Measurements from ENCODE around the gene CERKL. TPM values are rescaled to one million over a fixed set of nuclear protein-coding genes. Genes with fewer than 3 reads are reported as not detected.

CERKL gene
- total RNA-seq, 1 donor = under 0.01 TPM

DNA sequence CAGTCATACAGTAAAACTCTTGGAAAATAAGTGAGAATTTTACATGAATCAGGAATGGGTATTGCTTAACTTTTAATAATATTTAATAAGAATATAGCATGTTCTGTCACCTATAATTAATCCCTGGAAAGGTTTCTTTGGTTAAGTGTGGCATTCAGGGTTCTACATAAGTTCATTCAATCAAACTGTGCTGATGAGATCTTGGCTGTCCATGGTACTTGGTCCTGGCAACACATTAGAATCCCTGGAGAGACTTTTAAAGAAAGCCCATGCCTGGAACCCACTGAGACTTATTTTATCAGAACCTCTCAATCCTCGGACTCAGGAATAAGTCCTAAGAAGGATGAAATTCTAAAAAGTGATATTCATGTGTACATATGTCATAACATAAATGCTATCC lies 60.3 kb downstream of the CERKL start:
- no peak for DNase-seq (ENCODE audit: low read depth)
- H3K4me3 ChIP-seq (ENCODE audit: low read depth, low read length) = no peak overlapping the region
- TF ChIP-seq, protein P1, sequence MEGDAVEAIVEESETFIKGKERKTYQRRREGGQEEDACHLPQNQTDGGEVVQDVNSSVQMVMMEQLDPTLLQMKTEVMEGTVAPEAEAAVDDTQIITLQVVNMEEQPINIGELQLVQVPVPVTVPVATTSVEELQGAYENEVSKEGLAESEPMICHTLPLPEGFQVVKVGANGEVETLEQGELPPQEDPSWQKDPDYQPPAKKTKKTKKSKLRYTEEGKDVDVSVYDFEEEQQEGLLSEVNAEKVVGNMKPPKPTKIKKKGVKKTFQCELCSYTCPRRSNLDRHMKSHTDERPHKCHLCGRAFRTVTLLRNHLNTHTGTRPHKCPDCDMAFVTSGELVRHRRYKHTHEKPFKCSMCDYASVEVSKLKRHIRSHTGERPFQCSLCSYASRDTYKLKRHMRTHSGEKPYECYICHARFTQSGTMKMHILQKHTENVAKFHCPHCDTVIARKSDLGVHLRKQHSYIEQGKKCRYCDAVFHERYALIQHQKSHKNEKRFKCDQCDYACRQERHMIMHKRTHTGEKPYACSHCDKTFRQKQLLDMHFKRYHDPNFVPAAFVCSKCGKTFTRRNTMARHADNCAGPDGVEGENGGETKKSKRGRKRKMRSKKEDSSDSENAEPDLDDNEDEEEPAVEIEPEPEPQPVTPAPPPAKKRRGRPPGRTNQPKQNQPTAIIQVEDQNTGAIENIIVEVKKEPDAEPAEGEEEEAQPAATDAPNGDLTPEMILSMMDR (IDR thresholded peaks at IDR 0.05; ENCODE audit: insufficient read depth, low read depth, low read length) = no peak

DNA sequence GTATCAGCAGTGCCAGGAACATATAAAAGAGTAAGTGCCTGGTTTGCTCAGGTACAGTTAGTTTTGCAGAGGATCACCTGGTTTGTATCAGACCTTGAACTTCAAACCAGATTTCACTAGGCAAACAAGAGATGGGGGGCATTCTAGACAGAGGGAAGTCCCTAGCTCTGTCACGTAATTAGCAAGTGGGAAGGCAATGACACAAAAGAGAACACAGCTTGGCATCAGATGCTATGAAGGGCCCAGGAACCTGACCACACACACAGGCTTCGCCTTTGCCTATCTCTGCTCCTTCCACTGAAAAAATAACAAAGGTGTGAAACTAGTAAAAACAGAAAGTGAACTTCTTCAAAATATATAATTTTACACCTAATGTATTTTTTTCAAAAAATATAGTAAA lies 62.6 kb downstream of the CERKL start:
- H3K4me3 ChIP-seq (ENCODE audit: low read depth, low read length) = no peak overlapping the region
- no peak for DNase-seq (ENCODE audit: low read depth)
- TF ChIP-seq, protein P1 (IDR thresholded peaks at IDR 0.05; ENCODE audit: insufficient read depth, low read depth, low read length) = no peak

DNA sequence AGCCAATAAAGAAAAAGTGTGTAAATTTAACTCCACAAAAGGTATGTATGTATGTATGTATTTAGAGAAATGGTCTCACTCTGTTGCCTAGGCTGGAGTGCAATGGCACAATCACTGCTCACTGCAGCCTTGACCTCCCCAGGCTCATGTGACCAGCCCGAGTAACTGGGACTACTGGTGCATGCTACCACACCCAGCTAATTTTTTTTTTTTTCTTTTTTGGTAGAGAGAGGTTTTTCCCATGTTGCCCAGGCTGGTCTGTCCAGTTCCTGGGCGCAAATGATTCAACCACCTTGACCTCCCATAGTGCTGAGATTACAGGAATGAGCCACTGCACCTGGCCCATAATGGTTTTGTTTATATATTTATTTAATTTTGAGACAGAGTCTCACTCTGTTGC lies 67.1 kb downstream of the CERKL start:
- TF ChIP-seq, protein P1 (IDR thresholded peaks at IDR 0.05; ENCODE audit: insufficient read depth, low read depth, low read length) = no peak
- no peak overlapping the region for H3K4me3 ChIP-seq (ENCODE audit: low read depth, low read length)

DNA sequence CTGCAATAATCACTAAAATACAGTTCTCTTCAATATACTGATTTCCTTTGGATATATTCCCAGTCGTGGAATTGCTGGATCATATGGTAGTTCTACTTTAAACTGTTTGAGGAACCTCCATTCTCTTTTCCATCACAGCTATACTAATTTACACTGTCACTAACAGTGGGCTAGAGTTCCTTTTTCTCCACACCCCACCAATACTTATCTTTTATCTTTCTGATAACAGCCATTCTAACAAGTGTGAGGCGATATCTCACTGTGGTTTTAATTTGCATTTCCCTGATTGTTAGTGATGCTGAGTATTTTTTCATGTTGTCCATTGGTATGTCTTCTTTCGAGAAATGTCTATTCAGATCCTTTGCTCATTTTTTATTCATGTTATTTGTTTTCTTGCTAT lies 68.4 kb downstream of the CERKL start:
- DNase-seq (ENCODE audit: low read depth) = no peak
- no peak overlapping the region for H3K4me3 ChIP-seq (ENCODE audit: low read depth, low read length)
- TF ChIP-seq, protein P1 (IDR thresholded peaks at IDR 0.05; ENCODE audit: insufficient read depth, low read depth, low read length) = no peak

More for the DNA sequence above, 67.1 kb downstream of the CERKL start:
- DNase-seq (ENCODE audit: low read depth) = no peak

DNA sequence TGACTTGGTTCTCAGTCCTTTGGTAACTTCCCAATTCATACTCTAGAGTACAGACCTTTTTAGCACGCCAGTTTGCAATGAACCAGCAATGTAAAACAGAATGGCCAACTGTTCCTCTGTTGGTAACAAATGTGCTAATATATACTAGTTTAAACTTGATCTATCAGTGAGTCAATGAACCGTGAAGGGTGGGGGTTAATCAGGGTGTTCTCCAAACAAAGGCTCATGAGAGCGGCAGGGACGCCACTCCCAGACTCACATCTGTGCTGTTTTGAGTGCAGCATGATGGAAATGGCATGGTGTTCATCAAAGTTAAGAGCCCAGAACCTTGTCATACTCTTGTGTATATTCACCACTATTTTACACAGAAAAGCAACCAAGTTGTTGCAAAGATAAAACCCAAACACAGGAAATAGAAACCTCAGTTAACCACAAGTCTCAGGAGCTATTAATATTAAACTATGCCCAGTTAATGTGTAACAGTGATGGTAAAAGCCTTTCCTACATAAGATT lies 70.3 kb downstream of the CERKL start:
- DNase-seq (ENCODE audit: low read depth) = no peak
- H3K4me3 ChIP-seq (ENCODE audit: low read depth, low read length) = no peak overlapping the region
- TF ChIP-seq, protein P1 (IDR thresholded peaks at IDR 0.05; ENCODE audit: insufficient read depth, low read depth, low read length) = no peak

DNA sequence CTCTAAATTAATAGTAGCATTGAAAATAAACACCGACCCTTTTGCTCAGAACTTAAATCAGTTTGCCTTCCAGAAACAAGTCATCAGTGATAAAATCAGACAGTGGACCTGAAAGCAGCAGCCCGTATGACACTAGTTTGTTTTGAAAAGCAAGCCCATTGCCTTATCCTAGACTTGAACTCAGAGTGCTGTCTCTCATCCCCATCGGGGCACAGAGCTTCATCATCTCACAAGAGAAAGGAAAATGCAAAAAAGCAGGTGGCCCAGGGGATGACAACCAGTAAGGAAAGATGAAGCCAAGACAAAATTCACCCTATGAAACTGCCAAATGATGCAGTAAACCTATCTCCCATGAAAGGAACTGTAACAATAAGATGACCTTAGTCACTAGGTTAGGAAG lies 71.2 kb downstream of the CERKL start:
- DNase-seq (ENCODE audit: low read depth) = no peak
- H3K4me3 ChIP-seq (ENCODE audit: low read depth, low read length) = no peak overlapping the region
- TF ChIP-seq, protein P1 (IDR thresholded peaks at IDR 0.05; ENCODE audit: insufficient read depth, low read depth, low read length) = no peak

DNA sequence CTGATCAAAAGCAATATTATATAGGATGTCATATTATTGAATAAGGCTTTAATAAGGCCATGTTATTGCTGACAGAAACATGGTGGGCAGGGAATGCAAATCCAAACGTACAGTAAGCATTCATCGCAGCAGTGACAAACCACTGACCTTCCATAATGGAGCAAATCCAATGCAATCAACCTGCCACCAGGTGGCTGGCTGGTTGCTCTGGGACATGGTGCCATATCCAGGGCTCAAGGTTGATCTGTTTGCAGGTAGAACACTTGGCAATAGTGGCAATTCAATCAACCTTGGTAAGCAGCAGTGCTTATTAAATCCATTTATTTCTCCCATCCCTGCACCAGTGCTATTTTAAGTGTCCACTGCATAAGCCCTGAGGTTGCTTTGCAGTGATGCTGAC lies 75.4 kb downstream of the CERKL start:
- TF ChIP-seq, protein P1 (IDR thresholded peaks at IDR 0.05; ENCODE audit: insufficient read depth, low read depth, low read length) = peak; percentile 12
- DNase-seq (ENCODE audit: low read depth) = no peak
- no peak overlapping the region for H3K4me3 ChIP-seq (ENCODE audit: low read depth, low read length)
